Glutamatergic neuron (in vitro differentiated cells): ENCODE results near the gene DQX1. TPM values are rescaled to one million over a fixed set of nuclear protein-coding genes. Genes with fewer than 3 reads are reported as not detected.

ENCODE experiments used
- DNase-seq: peaks from one replicate; pipeline ENCODE4 v3.0.0; 2022
- H3K27ac Mint-ChIP-seq: one replicate; pipeline ENCODE4 v1.8.0; 2020; ENCODE audit warnings: mild to moderate bottlenecking, mixed read lengths, inconsistent platforms; ENCODE audit not compliant: unreplicated experiment
- H3K27me3 Mint-ChIP-seq: one replicate; pipeline ENCODE4 v1.8.0; 2020; ENCODE audit warnings: mild to moderate bottlenecking, moderate library complexity, mixed read lengths, inconsistent platforms; ENCODE audit not compliant: unreplicated experiment
- H3K36me3 Mint-ChIP-seq: one replicate; pipeline ENCODE4 v1.8.0; 2020; ENCODE audit warnings: mild to moderate bottlenecking, mixed read lengths, inconsistent platforms; ENCODE audit not compliant: unreplicated experiment
- H3K4me1 Mint-ChIP-seq: one replicate; pipeline ENCODE4 v1.8.0; 2020; ENCODE audit warnings: mild to moderate bottlenecking, low read depth, mixed read lengths, inconsistent platforms; ENCODE audit not compliant: unreplicated experiment
- H3K4me3 Mint-ChIP-seq: one replicate; pipeline ENCODE4 v1.8.0; 2020; ENCODE audit warnings: mild to moderate bottlenecking, mixed read lengths, inconsistent platforms; ENCODE audit not compliant: unreplicated experiment
- H3K9me3 Mint-ChIP-seq: one replicate; pipeline ENCODE4 v1.8.0; 2020; ENCODE audit warnings: mild to moderate bottlenecking, moderate library complexity, mixed read lengths, inconsistent platforms; ENCODE audit not compliant: unreplicated experiment
- total RNA-seq: library from RNA; stranded (reverse); fragmentation: NEBNext Ultra II Directional; extraction: Animal tissue kit (Norgen Biotek cat#: 25700); gene quantifications from one replicate; pipeline ENCODE4 v1.2.1, GENCODE V29; 2021; ENCODE audit not compliant: unreplicated experiment
- TF ChIP-seq, protein P1 (sequence below): fragments of 200-600 bp; sonication (generic); IDR thresholded peaks from one replicate; pipeline ENCODE4 v1.5.0; 2021; ENCODE audit not compliant: partially characterized antibody, unreplicated experiment

The DQX1 gene
- total RNA-seq, 1 donor from 2014 or later = 0.91 TPM

DNA sequence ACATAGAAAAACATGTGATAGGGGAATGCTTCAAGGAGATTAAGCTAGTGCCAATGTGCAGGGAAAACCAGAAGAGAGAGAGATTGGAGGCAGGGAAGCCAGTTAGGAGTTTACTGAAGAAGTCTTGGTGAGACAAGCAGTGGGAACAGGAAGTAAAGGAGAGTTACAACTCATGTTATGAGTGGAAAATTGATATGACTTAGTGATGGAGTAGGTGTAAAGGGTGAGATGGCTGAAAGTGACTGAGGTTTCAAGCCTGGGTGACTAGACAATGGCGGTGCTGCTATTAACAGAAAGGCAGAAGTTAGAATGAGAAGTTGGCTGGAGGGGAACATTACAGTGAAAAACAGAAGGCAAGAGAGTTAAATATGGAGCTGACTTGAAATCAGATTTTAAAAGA is 45.0 kb upstream of the DQX1 start:
- H3K27ac Mint-ChIP-seq = no peak overlapping the region
- H3K9me3 Mint-ChIP-seq = no peaks in the 10 kb centered on the region
- H3K27me3 Mint-ChIP-seq = peaks cover 6% of the 10 kb centered on the region
- no peaks in the 10 kb centered on the region for H3K36me3 Mint-ChIP-seq
- TF ChIP-seq, protein P1, sequence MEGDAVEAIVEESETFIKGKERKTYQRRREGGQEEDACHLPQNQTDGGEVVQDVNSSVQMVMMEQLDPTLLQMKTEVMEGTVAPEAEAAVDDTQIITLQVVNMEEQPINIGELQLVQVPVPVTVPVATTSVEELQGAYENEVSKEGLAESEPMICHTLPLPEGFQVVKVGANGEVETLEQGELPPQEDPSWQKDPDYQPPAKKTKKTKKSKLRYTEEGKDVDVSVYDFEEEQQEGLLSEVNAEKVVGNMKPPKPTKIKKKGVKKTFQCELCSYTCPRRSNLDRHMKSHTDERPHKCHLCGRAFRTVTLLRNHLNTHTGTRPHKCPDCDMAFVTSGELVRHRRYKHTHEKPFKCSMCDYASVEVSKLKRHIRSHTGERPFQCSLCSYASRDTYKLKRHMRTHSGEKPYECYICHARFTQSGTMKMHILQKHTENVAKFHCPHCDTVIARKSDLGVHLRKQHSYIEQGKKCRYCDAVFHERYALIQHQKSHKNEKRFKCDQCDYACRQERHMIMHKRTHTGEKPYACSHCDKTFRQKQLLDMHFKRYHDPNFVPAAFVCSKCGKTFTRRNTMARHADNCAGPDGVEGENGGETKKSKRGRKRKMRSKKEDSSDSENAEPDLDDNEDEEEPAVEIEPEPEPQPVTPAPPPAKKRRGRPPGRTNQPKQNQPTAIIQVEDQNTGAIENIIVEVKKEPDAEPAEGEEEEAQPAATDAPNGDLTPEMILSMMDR = no peak
- no peak overlapping the region for H3K4me3 Mint-ChIP-seq
- peaks cover 6% of the 10 kb centered on the region for H3K4me1 Mint-ChIP-seq
- no peak for DNase-seq

GRCh38 chr2:74569686-74570085 is 43.7 kb upstream of the DQX1 start:
- Mint-ChIP-seq H3K4me3 (no peak overlapping the region), H3K27me3 (peaks cover 10% of the 10 kb centered on the region), H3K4me1 (no peaks in the 10 kb centered on the region), H3K27ac (no peak overlapping the region), H3K36me3 (no peaks in the 10 kb centered on the region), H3K9me3 (no peaks in the 10 kb centered on the region)
- no peak for DNase-seq
- TF ChIP-seq, protein P1 = no peak

GRCh38 chr2:74567881-74568280 is 41.9 kb upstream of the DQX1 start:
- Mint-ChIP-seq H3K27me3 (peaks cover 16% of the 10 kb centered on the region), H3K9me3 (peaks cover under 1% of the 10 kb centered on the region), H3K4me3 (no peak overlapping the region), H3K36me3 (no peaks in the 10 kb centered on the region), H3K4me1 (no peaks in the 10 kb centered on the region), H3K27ac (no peak overlapping the region)
- TF ChIP-seq, protein P1 = no peak
- DNase-seq = no peak

- TF ChIP-seq, protein P1 = no peak
- Mint-ChIP-seq H3K9me3 (peaks cover 2% of the 10 kb centered on the region), H3K27me3 (peaks cover 17% of the 10 kb centered on the region), H3K36me3 (no peaks in the 10 kb centered on the region), H3K4me1 (no peaks in the 10 kb centered on the region), H3K4me3 (no peak overlapping the region), H3K27ac (no peak overlapping the region)
- DNase-seq = no peak
Measured at GRCh38 chr2:74566754-74567085, 40.7 kb upstream of the DQX1 start.

GRCh38 chr2:74566076-74566753 is 40.2 kb upstream of the DQX1 start:
- TF ChIP-seq, protein P1 = no peak
- Mint-ChIP-seq H3K4me1 (no peaks in the 10 kb centered on the region), H3K36me3 (no peaks in the 10 kb centered on the region), H3K27me3 (peaks cover 20% of the 10 kb centered on the region), H3K4me3 (no peak overlapping the region), H3K27ac (no peak overlapping the region), H3K9me3 (peaks cover 2% of the 10 kb centered on the region)
- DNase-seq = no peak
